GM21381 (cell line): ENCODE results near the gene GNPTG.
A peak's percentile ranks its signal among the peaks of the same experiment; 100 is the strongest.

Source experiments
- ATAC-seq: cut with Tn5 transposase; IDR thresholded peaks from one replicate; pipeline ENCODE4 v1.9.1; 2021; ENCODE audit warnings: mild to moderate bottlenecking, moderate library complexity; ENCODE audit not compliant: unreplicated experiment

Gene GNPTG

DNA sequence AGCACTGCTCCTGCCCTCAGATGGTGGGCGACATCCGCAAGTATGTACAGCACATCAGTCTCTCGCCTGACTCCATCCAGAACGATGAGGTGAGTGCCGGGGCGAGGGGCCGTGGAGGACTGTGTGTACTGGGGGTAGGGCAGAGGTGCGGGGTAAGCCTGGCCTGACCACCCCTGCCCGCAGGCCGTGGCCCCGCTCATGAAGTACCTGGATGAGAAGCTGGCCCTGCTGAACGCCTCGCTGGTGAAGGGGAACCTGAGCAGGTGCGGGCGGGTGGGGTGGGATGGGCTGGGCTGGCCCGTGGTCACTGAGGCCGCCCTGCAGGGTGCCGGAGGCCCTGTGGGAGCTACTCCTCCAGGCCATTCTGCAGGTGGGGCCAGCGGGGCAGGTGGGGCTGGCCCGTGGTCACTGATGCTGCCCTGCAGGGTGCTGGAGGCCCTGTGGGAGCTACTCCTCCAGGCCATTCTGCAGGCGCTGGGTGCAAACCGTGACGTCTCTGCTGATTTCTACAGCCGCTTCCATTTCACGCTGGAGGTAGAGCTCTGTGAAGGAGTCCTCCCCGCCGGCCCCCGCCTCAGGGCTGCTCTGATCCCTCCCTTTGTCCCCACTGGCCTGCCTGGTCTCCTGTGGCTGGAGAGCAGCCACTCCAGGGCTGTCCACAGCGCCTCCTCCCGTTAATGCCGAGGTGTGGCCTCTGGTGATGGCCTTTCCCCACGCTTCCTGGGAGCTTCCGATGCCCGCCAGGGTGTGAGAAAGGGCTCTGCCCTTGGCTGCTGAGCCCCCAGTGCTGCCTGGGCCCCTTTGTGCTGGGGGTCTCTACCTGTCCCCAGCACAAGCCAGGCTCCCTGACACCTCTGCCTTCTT lies 5.1 kb upstream of the GNPTG start:
- no peak for ATAC-seq

DNA sequence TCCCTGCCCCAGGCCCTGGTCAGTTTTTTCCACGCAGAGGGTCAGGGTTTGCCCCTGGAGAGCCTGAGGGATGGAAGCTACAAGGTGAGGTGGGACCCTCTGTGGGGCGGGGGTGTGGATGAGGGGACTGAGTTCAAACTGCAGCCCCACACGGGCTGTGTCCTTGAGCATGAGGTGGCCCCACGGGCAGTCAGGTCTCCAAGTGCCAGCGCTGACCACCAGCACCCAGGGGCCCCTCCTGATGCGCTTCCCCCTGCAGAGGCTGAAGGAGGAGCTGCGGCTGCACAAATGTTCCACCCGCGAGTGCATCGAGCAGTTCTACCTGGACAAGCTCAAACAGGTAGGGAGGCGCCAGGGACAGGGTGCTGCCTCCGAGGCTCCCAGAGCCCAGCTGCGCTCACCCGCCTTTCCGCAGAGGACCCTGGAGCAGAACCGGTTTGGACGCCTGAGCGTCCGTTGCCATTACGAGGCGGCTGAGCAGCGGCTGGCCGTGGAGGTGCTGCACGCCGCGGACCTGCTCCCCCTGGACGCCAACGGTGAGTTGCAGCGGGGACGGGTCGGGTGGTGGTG lies 4.4 kb upstream of the GNPTG start:
- ATAC-seq: no peak

DNA sequence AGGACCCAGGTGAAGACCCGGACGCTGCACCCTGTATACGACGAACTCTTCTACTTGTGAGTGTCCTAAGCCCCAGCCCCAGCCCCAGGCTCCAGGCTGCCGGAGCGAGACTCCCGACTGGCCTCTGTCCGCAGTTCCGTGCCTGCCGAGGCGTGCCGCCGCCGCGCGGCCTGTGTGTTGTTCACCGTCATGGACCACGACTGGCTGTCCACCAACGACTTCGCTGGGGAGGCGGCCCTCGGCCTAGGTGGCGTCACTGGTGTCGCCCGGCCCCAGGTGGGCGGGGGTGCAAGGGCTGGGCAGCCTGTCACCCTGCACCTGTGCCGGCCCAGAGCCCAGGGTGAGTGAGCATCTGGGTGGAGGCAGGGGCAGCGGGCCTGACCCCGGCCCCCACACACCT lies 3.8 kb upstream of the GNPTG start:
- no peak for ATAC-seq

DNA sequence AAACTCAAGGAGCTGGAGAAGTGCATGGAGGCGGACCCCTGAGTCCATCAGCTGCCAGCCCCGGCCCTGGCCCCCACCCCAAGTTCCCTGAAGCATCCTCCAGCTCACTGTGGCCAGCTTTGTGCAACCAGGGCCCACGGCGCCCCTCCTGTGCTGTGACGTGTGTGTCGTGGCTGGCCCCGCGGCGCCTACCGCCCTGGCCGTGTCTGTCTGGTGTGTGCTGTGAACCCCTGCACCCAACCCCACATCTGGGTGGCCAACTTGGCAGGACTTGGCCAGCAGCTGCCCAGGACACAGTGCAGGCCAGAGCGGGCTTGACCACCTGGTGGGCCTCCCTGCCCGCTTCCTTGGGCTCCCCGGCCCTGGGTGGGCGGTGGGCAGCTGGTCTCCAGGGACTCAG lies 3.3 kb upstream of the GNPTG start:
- ATAC-seq: no peak

DNA sequence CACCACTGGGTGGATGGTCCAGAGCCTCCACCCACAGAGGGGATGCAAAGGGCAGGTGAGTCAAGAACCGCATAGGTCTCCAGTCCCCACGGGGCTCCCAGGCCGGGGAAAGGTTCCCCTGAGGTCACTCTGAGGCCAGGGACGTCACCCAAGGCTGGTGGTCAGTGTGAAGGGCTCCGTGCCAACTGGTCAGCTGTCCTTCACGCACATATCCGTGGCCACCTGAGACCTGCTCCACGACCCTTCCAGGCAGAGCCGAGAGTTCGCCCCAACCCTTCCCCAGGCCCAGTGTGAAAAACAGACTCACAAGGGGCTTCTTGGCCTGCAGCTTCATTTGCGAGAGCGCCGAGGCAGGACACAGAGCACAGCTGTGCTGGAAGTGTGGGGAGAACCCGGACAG lies 2.8 kb upstream of the GNPTG start:
- ATAC-seq: no peak

DNA sequence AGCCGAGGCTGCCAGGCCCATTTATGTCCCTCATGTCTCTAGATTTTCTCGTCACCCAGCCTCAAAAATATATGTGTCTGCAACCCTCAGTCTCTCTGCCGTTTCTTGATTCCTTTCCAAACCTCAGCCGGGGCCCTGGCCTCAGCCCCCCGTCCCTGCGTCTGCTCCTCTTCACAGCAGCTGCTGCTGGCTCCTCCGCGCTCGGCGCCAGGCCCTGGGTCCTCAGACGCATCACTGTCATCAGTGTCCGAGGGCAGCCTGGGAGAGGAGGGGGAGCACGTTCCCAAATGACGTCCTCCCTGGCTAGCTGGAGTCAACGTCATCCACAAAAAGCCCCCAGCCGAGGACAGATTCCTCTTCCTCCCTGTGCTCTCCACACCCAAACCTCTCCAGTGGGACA lies 2.4 kb upstream of the GNPTG start:
- ATAC-seq: no peak

DNA sequence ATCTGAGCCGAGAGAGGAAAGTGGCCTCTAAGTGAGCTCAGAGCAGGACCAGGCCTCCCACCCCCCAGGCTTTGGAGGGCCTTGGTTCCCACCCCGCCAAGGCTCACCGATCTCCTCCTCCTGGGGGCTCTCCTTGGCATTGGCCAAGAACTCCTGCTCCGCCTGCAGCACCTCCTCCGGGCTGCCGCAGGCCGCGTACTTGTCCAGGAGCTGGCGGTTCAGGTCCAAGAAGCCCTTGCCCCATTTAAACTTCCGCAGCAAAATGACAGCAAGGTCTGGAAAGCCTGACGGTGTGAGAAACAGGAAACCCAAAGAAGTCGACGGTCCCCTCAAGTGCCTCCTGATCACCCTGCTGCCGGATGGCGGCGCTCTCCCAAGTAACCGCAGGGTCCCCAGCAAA lies 1.8 kb upstream of the GNPTG start:
- no peak for ATAC-seq

DNA sequence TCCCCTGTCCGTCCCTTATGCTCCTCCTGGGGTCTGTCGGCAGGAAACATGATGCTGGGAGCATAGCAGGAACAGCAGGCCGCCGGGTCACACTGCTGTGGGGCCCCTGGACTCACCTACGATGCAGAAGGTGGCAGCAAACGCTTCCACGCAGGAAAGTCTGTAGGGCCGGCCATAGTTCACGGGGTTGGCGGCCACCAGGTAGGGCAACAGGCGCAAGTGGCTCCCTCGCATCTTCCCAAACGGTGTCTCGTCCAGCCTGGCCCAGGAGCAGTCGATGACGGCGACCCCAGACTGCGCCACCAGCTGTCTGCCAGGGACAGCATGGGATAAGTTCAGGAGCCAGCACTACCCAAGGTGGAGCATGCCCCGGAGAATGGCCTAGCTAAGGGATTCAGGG lies 1.0 kb upstream of the GNPTG start:
- no peak for ATAC-seq

DNA sequence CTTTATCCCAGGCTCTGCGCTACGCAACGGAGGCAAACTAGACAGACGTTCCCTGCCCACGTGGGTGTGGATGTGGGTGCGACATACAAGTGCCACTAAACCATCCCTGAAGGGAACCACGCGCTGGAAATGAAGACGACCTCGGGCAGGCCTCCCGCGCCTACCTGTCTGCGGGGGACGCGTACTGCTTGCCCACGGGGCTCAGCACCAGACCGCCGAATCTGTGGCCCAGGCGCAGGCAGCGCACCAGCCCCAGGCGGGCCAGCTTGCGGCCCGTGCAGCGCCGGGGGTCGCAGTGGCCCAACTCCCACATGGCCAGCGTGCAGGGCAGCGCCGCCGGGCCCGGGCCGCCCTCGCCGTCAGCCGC lies 533 bp upstream of the GNPTG start:
- peak; percentile 12 for ATAC-seq

DNA sequence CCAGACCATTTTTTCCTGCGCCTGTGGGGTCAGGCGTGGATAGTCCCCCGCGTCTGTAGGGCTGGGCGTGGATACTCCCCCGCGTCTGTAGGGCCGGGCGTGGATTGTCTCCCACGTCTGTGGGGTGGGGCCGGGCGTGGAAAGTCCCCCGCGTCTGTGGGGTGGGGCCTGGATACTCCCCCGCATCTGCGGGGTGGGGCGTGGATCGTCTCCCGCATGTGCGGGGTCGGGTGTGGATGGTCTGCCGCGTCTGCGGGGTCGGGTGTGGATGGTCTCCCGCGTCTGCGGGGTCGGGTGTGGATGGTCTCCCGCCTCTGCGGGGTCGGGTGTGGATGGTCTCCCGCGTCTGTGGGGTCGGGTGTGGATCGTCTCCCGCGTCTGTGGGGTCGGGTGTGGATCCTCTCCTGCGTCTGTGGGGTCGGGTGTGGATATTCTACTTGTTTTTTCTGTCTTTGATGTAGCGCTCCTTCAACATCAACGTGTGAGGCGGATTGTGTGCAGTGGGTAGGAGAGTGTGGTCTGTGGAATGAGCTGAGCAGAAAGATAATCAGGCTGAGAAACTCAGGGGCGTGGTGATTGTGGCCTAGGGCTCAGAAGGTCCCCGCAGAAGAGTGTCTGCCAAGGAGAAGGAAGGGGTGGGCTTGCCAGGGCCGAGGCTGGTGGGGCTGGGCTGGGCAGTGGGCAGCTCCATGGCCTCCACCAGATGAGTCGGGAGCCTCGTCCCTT lies 3.2 kb downstream of the GNPTG start:
- ATAC-seq: no peak

DNA sequence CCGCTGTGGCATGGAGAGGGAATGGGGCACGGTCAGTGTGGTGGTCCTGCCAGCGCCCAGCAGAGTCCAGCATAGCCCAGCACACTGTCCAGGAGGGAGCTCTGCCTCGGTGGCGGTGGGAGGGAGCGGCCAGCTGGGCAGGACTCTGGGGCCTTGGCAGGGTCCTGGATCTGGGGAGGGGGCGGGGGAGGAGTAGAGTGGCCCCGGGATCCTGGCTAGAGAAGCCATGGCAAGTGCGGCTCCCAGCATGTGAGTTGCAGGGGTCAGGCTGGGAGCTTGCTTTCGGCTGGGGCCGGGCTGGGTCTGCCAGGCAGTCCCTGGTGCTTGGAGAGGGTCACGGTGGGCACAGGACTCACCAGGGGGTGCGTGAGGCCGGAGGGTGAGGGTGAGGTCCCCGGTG lies 3.9 kb downstream of the GNPTG start:
- ATAC-seq: no peak

DNA sequence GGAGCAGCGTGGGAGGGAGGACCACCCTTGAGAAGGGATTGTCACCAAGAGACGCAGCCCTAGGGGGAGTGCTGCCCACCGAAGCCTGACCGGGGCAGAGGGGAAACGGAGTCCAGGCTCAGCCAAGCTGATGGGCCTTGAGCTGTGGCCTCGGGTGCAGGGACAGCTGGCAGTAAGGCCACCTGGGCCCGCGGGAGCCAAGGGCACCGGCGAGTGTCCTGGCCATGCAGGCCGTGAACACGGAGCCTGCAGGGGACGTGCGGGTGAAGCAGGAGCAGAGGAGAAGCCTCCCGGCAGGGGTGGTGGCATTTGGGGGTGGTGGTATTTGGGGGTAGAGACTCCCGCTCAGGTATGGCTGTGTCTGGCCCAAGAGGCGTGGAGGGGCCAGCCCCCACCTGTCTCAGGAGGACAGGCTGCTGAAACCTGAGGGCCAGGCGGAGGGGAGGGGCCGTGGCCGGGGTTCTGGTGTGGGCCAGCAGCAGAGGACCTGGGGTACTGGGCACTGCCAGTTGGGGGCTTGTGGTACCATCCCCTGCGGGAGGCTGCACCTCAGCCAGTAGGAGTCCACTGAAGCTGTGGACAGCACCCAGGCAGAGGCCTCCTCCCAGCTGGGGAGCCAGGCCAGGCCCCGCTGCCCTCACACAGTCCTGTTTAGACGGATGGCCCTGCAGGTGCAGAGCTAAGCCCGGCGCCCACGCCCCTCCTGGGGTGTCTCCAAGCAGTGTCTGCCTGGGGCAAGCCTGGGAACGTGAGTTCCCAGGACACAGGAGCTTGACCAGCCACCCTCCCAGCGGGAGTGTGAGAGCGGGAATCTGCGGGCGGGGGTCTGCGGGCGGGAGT lies 4.5 kb downstream of the GNPTG start:
- no peak for ATAC-seq

DNA sequence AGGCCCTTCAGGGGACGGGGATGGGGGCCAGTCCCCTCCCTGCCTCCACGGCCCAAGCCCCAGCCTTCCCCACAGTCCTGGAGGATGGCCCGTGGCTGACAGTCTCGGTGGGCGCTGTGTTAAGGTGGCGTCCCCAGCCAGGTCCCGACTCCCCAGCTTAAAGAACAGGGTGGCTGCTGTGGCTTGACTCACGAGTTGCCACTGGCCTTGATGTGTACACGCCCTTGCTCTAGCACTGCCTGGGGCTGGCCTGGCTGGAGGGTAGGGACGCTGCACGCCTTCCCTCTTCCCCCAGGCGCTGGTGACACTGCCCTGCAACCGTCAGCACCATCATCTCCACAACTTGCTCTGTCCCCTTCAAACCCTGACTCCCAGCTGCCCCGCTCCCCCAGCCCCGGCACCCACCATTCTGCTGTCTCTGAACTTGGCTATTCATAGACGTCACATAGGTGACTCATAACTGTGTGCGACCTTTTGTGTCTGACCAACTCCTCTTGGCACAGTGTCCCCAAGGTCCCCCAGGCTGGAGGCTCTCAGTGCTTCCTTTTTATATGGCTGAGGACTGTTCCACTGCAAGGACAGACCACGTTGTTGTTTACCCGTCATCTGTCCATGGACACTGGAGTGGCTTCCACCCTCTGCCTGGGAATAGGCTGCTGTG lies 6.3 kb downstream of the GNPTG start:
- ATAC-seq: no peak

DNA sequence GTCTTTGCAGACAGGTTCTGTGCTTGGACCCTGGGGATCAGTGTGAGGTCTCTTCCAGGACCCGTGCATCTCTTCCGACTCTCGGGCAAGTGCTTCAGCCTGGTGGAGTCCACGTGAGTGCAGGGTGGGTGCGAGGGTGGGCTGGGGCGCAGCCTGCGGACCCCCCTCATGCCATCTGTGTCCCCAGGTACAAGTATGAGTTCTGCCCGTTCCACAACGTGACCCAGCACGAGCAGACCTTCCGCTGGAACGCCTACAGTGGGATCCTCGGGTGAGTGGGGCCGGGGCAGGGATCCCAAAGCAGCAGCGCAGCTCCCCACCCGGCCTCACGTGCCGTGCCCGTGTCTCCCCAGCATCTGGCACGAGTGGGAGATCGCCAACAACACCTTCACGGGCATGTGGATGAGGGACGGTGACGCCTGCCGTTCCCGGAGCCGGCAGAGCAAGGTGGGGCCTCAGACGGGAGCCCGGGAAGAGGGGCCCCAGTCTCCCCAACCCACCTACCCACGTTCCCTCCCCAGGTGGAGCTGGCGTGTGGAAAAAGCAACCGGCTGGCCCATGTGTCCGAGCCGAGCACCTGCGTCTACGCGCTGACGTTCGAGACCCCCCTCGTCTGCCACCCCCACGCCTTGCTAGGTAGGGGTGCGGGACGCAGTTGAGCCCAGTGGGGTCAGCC lies 10.1 kb downstream of the GNPTG start:
- no peak for ATAC-seq

DNA sequence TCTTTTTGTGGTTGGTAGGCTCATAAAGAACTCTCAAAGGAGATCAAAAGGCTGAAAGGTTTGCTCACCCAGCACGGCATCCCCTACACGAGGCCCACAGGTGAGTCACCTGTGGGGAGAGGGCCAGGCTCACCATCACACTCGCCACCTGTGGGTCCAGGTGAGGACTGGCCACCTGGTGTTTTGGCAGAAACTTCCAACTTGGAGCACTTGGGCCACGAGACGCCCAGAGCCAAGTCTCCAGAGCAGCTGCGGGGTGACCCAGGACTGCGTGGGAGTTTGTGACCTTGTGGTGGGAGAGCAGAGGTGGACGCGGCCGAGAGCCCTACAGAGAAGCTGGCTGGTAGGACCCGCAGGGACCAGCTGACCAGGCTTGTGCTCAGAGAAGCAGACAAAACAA lies 11.1 kb downstream of the GNPTG start:
- ATAC-seq: no peak

DNA sequence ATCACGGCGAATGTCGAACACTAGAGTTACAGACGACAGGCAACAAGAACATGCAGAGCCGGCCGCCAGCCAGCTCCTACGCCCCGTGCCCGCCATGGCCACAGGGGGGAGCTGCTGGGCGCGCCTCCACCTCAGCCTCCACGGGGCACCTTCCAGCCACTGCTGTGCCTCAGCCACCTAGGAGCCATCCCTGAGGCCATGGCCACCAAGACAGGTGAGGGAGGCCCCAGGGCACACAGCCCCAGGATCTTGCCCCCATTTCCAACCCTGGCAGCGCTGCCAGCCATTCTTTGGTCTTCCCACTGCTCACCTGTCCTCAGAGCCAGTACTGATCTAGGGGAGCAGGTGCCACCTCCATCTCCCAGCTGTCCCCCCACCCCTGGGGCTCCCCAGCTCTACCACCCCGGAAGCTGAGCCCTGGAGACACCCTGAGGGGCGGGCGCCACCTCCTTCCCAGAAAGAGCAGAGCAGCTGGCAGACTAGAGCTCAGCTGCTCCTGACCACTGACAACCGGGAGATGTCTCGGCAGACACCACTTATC lies 11.8 kb downstream of the GNPTG start:
- ATAC-seq: no peak

DNA sequence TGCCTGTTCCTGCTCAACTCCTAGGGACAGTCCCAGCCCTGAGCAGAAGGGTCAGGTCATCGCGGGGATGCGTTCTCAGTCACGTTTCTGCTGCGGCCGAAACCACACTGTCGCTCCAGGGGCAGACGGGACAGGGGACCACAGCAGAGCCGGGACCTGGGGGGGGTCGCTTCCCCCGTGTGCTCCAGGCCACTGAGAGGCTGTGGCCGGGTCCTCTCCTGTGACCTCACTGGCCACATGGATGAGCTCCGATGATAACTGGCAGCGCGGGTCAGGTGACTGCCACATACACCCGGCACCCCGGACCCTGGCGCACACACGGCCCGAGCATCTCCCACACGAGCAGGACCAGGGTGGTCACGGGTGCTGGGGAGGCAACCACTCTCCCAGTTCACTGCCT lies 12.8 kb downstream of the GNPTG start:
- ATAC-seq: no peak

DNA sequence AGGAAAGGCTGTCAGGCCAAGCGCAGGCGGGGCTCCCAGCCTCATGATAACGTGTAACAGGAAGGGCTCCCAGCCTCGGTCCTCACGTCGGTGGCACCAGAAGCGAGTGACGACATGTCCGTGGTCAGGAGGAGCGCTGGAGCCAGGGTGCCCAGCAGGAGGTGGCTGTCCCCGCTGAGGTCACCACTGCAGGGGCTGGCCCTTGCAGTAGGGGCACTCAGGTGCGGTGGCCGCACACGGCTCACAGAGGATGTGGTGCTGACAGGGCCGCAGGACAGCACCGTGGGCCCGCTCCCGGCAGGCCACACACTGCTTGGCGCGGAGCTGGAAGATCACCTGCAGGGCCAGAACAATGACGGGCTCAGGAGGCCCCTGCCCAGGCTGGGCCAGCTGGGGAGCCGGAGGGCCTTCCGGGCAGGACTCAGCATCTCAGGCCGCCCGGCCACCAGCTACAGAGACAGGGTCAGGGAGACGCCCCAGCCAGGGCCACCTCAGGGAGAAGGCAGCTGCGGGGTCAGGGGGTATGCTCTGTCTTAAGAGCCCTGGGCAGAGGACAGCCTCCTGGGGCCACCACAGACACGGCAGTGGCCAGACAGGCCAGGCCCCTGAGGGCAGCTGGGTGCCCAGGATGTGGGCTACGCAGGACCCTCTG lies 14.5 kb downstream of the GNPTG start:
- ATAC-seq: no peak

DNA sequence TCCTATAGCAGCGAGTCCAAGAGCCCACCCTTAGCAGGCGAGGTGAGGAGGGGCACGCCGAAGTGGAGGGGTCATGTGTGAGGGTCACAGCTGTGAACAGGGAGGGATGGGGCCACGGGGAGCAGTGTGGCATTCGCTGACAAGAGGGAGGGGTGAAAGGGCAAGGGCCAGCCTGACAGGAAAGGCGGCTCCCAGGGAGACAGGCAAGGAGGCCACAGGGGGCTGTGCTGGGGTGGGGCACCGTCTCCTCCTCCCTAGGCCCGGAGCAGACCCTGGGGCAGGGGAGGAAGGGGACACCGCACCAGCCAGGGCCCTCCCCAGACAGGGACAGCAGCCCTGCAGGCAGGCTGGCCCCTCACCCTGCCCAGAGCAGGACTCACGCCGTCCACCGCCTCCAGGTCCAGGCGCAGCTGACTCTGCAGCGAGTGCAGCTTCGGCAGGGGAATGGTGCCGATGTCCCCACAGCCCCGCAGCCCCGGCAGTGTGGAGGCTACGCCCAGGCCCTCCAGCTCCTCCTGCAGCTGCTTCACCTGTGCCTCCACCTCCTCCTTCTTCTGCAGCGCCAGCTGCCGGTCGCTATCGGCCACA lies 15.1 kb downstream of the GNPTG start:
- ATAC-seq: no peak
